ENCODE measurements around the gene TMEM59L. TPM values are rescaled to one million over a fixed set of nuclear protein-coding genes. Genes with fewer than 3 reads are reported as not detected.

TMEM59L gene
- total and polyA plus RNA-seq, 9 of the 15 experiments (the other 6 are each of a cell fraction or from before 2014, with no cell fraction given): 0.37 TPM; not detected in 8

DNA sequence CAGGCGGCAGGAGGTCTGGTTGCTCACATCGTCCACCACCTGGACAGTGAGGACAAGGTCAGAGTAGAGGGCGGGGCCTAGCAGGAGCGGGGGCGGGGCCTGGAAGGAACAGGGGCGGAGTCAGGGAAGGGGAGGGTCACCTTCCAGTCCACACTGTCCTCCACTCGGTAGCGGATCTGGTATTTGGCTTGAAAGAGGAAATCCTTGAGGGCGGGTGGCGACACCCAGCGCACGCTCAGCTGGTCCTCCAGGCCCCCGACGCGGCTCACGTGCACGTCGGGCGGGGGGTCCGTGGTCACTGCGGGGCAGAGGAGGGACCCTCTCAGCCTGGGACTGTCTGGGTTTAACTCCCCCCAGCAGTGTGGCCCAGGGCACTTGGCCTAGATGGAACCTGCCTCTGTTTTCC lies 15.9 kb upstream of the TMEM59L start (continued):
- TF ChIP-seq TEAD1 (CRISPR knock-in tag; IDR thresholded peaks at IDR 0.05) (no peak; a peak in 1 of 4 replicates), SETDB1 (IDR thresholded peaks at IDR 0.05; ENCODE audit: low read length) (no peak), ZNF408 (CRISPR knock-in tag; IDR thresholded peaks at IDR 0.05; ENCODE audit: low read depth) (no peak), EZH2 (IDR thresholded peaks at IDR 0.05; ENCODE audit: borderline replicate concordance, low read depth, low read length) (no peak), RNF2 (IDR thresholded peaks at IDR 0.05) (no peak), MCM7 (IDR thresholded peaks at IDR 0.05) (no peak), IRF2 (CRISPR knock-in tag; IDR thresholded peaks at IDR 0.05) (no peak), RBM22 (IDR thresholded peaks at IDR 0.05; ENCODE audit: low read depth, low read length, poor library complexity, severe bottlenecking) (no peak), ZFX (CRISPR knock-in tag; IDR thresholded peaks at IDR 0.05) (peak; percentile 59; the same call in 1 of the 2 replicates), TAF9B (IDR thresholded peaks at IDR 0.05; ENCODE audit: partially characterized antibody) (no peak), HMG20B (CRISPR knock-in tag; IDR thresholded peaks at IDR 0.05) (no peak), SRSF3 (IDR thresholded peaks at IDR 0.05; ENCODE audit: insufficient read depth, low read length) (no peak), SPI1 (IDR thresholded peaks at IDR 0.05; ENCODE audit: borderline replicate concordance, low read depth, low read length) (peak; percentile 82), ERF (CRISPR knock-in tag; IDR thresholded peaks at IDR 0.05) (no peak), TBL1XR1 (IDR thresholded peaks at IDR 0.05; ENCODE audit: low read length in 2 of 2) (no peak), TRIM28 (IDR thresholded peaks at IDR 0.05) (no peak), RBM39 (optimal IDR thresholded peaks at IDR 0.05; ENCODE audit: low read depth, low read length) (no peak)
- TF ChIP-seq, protein P1, sequence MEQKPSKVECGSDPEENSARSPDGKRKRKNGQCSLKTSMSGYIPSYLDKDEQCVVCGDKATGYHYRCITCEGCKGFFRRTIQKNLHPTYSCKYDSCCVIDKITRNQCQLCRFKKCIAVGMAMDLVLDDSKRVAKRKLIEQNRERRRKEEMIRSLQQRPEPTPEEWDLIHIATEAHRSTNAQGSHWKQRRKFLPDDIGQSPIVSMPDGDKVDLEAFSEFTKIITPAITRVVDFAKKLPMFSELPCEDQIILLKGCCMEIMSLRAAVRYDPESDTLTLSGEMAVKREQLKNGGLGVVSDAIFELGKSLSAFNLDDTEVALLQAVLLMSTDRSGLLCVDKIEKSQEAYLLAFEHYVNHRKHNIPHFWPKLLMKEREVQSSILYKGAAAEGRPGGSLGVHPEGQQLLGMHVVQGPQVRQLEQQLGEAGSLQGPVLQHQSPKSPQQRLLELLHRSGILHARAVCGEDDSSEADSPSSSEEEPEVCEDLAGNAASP (IDR thresholded peaks at IDR 0.05): no peak
- TF ChIP-seq, protein P2, sequence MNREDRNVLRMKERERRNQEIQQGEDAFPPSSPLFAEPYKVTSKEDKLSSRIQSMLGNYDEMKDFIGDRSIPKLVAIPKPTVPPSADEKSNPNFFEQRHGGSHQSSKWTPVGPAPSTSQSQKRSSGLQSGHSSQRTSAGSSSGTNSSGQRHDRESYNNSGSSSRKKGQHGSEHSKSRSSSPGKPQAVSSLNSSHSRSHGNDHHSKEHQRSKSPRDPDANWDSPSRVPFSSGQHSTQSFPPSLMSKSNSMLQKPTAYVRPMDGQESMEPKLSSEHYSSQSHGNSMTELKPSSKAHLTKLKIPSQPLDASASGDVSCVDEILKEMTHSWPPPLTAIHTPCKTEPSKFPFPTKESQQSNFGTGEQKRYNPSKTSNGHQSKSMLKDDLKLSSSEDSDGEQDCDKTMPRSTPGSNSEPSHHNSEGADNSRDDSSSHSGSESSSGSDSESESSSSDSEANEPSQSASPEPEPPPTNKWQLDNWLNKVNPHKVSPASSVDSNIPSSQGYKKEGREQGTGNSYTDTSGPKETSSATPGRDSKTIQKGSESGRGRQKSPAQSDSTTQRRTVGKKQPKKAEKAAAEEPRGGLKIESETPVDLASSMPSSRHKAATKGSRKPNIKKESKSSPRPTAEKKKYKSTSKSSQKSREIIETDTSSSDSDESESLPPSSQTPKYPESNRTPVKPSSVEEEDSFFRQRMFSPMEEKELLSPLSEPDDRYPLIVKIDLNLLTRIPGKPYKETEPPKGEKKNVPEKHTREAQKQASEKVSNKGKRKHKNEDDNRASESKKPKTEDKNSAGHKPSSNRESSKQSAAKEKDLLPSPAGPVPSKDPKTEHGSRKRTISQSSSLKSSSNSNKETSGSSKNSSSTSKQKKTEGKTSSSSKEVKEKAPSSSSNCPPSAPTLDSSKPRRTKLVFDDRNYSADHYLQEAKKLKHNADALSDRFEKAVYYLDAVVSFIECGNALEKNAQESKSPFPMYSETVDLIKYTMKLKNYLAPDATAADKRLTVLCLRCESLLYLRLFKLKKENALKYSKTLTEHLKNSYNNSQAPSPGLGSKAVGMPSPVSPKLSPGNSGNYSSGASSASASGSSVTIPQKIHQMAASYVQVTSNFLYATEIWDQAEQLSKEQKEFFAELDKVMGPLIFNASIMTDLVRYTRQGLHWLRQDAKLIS (CRISPR knock-in tag; IDR thresholded peaks at IDR 0.05): no peak
- TF ChIP-seq, protein P3, sequence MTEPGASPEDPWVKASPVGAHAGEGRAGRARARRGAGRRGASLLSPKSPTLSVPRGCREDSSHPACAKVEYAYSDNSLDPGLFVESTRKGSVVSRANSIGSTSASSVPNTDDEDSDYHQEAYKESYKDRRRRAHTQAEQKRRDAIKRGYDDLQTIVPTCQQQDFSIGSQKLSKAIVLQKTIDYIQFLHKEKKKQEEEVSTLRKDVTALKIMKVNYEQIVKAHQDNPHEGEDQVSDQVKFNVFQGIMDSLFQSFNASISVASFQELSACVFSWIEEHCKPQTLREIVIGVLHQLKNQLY (CRISPR knock-in tag; conservative IDR thresholded peaks at IDR 0.05): no peak
- TF ChIP-seq, protein P4, sequence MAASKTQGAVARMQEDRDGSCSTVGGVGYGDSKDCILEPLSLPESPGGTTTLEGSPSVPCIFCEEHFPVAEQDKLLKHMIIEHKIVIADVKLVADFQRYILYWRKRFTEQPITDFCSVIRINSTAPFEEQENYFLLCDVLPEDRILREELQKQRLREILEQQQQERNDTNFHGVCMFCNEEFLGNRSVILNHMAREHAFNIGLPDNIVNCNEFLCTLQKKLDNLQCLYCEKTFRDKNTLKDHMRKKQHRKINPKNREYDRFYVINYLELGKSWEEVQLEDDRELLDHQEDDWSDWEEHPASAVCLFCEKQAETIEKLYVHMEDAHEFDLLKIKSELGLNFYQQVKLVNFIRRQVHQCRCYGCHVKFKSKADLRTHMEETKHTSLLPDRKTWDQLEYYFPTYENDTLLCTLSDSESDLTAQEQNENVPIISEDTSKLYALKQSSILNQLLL (CRISPR knock-in tag; IDR thresholded peaks at IDR 0.05; ENCODE audit: borderline replicate concordance): no peak
- TF ChIP-seq, protein P5, sequence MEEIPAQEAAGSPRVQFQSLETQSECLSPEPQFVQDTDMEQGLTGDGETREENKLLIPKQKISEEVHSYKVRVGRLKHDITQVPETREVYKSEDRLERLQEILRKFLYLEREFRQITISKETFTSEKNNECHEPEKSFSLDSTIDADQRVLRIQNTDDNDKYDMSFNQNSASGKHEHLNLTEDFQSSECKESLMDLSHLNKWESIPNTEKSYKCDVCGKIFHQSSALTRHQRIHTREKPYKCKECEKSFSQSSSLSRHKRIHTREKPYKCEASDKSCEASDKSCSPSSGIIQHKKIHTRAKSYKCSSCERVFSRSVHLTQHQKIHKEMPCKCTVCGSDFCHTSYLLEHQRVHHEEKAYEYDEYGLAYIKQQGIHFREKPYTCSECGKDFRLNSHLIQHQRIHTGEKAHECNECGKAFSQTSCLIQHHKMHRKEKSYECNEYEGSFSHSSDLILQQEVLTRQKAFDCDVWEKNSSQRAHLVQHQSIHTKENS (CRISPR knock-in tag; IDR thresholded peaks at IDR 0.05): no peak
